Astrocyte of the hippocampus (primary cell): Measurements from ENCODE around the gene KIF1A.
A peak's percentile ranks its signal among the peaks of the same experiment; 100 is the strongest.
"Not testable (repeated sequence)": the region's sequence is repeated elsewhere in the genome, so short reads cannot be mapped to it uniquely, and the experiment has no call there.

Experiments
- DNase-seq: peaks from one replicate; pipeline ENCODE4 v3.0.0; 2011; ENCODE audit warnings: low read depth, low spot score

Gene KIF1A

GRCh38 chr2:240846873-240847595, 27.0 kb upstream of the KIF1A start:
- no peak for DNase-seq

- DNase-seq, result not testable (repeated sequence)
Measured at GRCh38 chr2:240846309-240846708, 26.3 kb upstream of the KIF1A start.

- peak; percentile 89 for DNase-seq
Measured at GRCh38 chr2:240840435-240841060, 20.5 kb upstream of the KIF1A start.

- no peak for DNase-seq
Measured at GRCh38 chr2:240839152-240840143, 19.4 kb upstream of the KIF1A start.

- DNase-seq, result no peak
Measured at GRCh38 chr2:240837621-240838020, 17.6 kb upstream of the KIF1A start.

GRCh38 chr2:240836781-240837467, 16.9 kb upstream of the KIF1A start:
- peak; percentile 70 for DNase-seq

- DNase-seq, result no peak
Measured at GRCh38 chr2:240835528-240835927, 15.5 kb upstream of the KIF1A start.

GRCh38 chr2:240834377-240834975, 14.5 kb upstream of the KIF1A start:
- DNase-seq, result no peak

- no peak for DNase-seq
Measured at GRCh38 chr2:240833724-240834285, 13.8 kb upstream of the KIF1A start.

- DNase-seq, result no peak
Measured at GRCh38 chr2:240832921-240833494, 13.0 kb upstream of the KIF1A start.

- DNase-seq, result peak; percentile 96
Measured at GRCh38 chr2:240832205-240832727, 12.2 kb upstream of the KIF1A start.

GRCh38 chr2:240831594-240832204, 11.7 kb upstream of the KIF1A start:
- DNase-seq, result no peak

GRCh38 chr2:240825476-240825875, 5.5 kb upstream of the KIF1A start:
- DNase-seq, result no peak

- no peak for DNase-seq
Measured at GRCh38 chr2:240823449-240824336, 3.7 kb upstream of the KIF1A start.

GRCh38 chr2:240822280-240822847, 2.3 kb upstream of the KIF1A start:
- DNase-seq, result no peak

- DNase-seq, result no peak
Measured at GRCh38 chr2:240821429-240821778, 1.4 kb upstream of the KIF1A start.

GRCh38 chr2:240820607-240821428, 799 bp upstream of the KIF1A start:
- peak; percentile 45 for DNase-seq
